GM19372 (cell line): Measurements from ENCODE around the gene LY6G5C.

ENCODE experiments used
- ATAC-seq: cut with Tn5 transposase; IDR thresholded peaks from one replicate; pipeline ENCODE4 v1.9.1; 2021; ENCODE audit warnings: mild to moderate bottlenecking, low read depth, moderate library complexity; ENCODE audit not compliant: unreplicated experiment

The LY6G5C gene, protein sequence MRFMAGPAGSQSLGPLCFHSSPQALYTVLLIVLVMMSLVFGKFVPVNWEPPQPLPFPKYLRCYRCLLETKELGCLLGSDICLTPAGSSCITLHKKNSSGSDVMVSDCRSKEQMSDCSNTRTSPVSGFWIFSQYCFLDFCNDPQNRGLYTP

DNA sequence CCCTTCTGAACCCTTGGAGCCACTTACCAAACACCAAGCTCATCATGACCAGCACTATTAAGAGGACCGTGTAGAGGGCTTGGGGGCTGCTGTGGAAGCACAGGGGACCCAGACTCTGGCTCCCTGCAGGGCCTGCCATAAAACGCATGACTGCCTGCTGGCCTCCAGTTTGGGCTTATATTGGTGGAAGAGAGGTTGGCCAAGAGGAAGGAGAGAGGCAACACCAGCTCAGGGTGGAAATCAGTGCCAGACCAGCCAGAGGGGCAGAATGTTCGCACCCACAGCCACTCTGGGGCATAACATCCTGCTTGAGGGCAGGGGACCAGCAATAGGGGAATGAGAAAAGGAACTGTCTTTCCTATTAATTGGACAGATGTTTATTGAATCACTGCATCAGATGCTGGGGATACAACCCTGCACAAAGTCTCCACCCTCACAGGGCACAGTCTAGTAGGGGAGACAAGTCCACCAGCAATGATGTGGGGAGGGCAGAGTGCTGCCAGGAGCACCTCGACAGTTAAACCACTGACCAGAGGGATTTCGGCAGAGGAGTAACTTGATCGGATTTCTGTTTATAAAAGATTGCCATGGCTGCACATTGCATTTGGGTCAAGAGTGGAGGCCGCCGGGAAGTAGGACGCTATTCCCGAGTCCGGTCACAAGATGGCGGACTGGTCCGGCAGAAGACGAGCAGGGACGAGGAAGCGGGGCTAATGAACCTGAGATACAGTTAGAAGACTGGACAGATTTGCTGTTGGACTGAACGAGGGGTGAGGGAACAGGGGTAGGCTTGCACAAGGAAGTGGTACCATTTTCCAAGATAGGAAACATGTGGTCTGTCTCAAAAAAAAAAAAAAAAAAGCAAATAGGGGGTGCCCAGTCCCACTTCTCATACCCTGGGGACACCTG lies at the start of gene LY6G5C:
Gene LY6G5C (minus strand): TSS at position 842 of the 909 bp plus-strand sequence. CDS start 694 bp downstream, at position 148.
- ATAC-seq: no peak

- peak; percentile 24 for ATAC-seq
Measured at GRCh38 chr6:31729979-31730630, 49.2 kb upstream of the LY6G5C start.

- peak; percentile 46 for ATAC-seq
Measured at GRCh38 chr6:31729515-31729978, 48.7 kb upstream of the LY6G5C start.

- peak; percentile 11 for ATAC-seq
Measured at GRCh38 chr6:31728767-31729514, 48.1 kb upstream of the LY6G5C start, which contains the start of gene DDAH2. Gene DDAH2 (minus strand): TSS chr6:31729299. CDS start chr6:31729161, 138 bp downstream.

DNA sequence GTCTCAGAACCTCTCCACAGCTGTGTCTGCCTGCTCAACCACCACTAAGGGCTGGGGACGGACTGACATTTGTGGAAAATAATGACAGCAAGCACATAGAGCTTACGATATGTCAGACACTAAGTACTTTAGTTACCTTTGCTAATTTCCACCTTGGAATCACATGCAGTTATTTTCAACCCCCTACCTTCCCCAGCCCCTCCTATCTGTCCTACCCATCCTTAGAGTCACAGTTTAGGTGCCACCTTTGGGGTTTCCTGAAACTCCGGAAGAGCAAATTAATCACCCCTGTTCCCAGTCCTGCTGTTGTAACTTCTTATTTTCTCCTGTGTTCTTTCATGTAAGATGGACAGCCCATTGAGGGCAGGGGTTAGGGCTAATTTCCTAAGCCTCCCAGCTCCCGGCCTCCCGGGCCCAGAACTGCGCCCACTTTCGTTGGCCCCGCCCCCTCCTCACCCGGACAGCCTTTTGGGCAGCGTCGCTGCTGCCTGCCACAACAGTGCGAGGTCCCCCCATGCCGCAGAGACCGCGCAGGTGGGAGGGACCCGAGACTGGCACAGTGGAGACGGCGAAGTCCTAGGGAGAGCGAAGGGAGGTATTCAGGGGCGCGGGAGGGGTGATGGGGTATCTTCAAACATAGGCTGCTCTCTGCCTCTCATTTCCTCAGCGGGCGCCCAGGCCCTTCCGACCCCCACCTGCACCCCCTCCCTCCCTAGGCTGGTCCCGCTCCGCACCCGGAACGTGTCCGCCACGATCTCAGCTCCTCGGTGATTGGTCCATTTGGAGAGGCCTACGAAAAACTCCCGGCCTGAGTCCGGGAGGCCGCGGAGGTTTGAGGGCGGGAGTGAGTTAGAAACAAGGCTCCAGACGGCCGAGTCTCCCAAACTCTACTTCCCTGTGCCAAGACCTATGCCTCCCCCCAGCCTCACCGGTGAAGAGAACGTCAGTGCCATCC lies 47.1 kb upstream of the LY6G5C start:
- no peak for ATAC-seq

GRCh38 chr6:31727034-31727716 lies 46.3 kb upstream of the LY6G5C start:
- no peak for ATAC-seq

GRCh38 chr6:31725502-31726350 lies 44.9 kb upstream of the LY6G5C start:
- no peak for ATAC-seq

GRCh38 chr6:31723980-31724691 lies 43.3 kb upstream of the LY6G5C start:
- ATAC-seq: no peak

DNA sequence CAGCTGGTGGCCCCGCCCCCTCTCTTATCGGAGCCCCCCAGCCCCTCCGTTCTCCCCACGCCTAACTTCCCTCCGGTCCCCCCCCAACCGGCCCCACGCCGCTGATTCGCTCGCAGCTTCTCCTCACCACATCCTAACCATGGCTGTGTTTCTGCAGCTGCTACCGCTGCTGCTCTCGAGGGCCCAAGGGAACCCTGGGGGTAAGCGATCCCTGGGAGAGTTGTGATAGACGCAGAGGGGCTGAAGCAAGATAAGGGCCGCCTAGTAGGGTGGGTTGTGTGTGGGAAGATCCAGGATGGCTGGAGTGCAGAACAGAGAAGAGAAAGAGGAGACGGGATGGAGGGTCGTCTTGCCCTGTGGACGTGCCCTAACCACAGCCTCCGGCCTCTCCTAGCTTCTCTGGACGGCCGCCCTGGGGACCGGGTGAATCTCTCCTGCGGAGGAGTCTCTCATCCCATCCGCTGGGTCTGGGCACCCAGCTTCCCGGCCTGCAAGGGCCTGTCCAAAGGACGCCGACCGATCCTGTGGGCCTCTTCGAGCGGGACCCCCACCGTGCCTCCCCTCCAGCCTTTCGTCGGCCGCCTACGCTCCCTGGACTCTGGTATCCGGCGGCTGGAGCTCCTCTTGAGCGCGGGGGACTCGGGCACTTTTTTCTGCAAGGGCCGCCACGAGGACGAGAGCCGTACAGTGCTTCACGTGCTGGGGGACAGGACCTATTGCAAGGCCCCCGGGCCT lies 42.5 kb upstream of the LY6G5C start, which contains the start of gene MPIG6B:
Gene MPIG6B (plus strand): TSS at position 129 of the 735 bp plus-strand sequence. CDS start 11 bp downstream, at position 140.
- ATAC-seq: no peak

GRCh38 chr6:31722173-31722572 lies 41.3 kb upstream of the LY6G5C start:
- ATAC-seq: no peak

DNA sequence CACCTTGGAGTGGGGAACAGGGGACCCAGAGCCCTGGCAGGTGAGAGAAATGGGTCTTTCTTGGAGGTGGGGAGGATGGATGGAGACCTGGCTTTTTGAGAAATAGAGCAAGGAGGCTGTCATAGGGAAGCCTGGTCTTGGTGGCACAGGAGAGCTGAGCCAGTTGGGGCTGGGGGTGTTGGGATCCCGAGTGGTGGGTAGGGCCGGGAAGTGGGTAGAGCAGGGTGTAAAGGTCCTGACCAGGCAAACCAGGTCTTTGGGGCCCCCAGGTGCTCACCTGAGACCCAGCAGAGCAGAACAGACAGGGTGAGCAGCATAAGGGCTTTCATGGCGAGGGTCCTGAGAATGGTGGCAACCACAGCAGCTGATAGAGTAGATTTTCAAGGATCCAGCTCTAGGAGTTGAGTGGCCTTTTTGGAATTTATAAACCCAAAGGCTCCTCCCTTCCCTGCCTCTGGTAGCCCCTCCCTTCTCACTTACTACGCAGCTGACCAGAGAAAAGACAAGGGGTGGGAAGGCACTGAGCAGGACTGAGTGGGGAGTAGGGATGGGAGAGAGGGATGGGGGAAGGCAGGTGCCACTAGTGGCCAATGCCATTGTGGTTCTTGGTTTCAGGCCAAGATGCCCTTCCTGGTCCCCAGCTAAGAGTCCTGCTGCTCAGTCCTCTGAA lies 40.6 kb upstream of the LY6G5C start, which contains the start of gene LY6G6C:
Gene LY6G6C (minus strand): TSS at position 396 of the 670 bp plus-strand sequence. CDS start 67 bp downstream, at position 329.
- no peak for ATAC-seq

DNA sequence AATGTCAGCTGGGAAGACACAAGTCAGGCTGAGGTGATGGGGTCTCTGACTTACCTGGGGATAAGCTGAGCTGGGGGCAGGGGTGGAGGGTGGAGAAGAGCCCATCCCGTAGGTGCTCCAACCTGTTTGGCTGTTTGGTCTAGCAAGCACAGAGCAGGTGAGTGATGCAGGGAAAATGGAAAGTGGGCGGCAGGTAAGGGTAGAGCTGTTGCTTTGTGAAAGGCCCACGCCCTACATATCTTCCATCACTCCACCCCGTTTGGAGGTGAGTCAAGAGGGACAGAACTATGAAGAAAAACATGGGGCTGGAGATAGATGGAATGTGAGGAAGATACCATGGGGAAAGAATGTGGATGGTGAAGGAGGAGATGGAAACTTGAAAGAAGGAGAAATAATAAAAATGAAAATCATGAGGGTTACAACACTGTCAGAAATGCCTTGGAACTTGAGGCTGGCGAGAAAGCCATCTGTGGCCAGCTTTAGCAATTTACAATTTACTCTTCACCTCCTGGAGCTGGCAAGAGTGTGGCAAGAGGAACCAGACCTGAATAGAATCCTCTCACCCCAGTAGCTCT lies 39.4 kb upstream of the LY6G5C start:
- no peak for ATAC-seq

DNA sequence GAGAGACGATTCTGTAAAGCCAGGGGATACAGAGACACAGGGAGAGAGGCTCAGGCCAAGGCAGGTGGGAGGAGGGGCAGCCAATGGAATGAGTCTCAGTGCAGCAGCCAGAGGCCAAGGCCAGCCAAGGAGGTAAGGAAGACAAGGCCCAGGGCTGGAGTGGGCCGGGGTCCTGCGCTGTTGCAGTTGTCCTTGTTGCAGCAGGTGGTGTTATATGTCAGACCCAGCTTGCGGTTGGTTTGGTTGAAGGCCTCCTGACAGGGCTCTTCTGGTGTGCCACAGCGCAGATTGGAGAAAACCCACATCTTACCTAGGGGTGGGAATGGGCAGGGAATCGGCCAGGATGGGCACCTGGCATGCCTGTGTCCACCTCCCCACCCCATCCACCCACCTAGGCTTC lies 38.1 kb upstream of the LY6G5C start:
- ATAC-seq: no peak

DNA sequence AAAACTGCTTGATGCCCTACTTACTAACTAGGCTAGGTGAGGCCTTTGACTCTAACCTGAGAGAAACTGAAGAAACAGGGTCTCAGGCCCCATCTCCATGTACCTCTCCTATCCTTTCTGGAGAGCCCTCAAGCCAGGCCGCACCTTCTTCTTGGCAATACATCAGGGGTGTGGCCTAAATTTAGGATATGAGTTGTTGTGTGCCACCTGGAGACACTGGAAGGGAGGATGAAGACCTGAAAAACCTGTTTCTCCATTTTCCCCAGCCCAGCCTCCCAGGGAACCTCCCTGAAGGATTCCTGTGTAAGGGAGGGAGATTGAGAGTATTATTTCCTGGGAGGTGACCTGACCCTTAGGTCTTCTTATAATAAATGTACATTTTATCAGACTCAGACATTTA lies 37.4 kb upstream of the LY6G5C start:
- no peak for ATAC-seq

- no peak for ATAC-seq
Measured at GRCh38 chr6:31717499-31718222, 36.8 kb upstream of the LY6G5C start.
